Psoas muscle (tissue), 8 donors: Measurements from ENCODE around the gene PCNX2. TPM values are rescaled to one million over a fixed set of nuclear protein-coding genes. Genes with fewer than 3 reads are reported as not detected.

Source experiments
- ATAC-seq, 4 donors: fragments of 200-7000 bp; cut with Tn5 transposase; one replicate each; pipeline ENCODE4 v1.9.1; 2020; ENCODE audit warnings: moderate library complexity in 3 of 4, mild to moderate bottlenecking in 2 of 4
- DNase-seq, 2 donors: peaks; one replicate each; pipeline ENCODE4 v3.0.0-alpha.2; 2020
- H3K27ac ChIP-seq: fragments of 200-600 bp; one replicate; pipeline ENCODE4 v1.8.0; 2022
- H3K27me3 ChIP-seq, 3 donors: fragments of 200-600 bp in 1 of 3; one replicate each; pipeline versions ENCODE4 v1.6.1 to v1.8.0; 2013 to 2022; ENCODE audit warnings: low read length in 2 of 3, mild to moderate bottlenecking in 2 of 3, moderate library complexity in 1 of 3; ENCODE audit not compliant: insufficient read depth in 3 of 3
- H3K36me3 ChIP-seq, 2 donors: fragments of 200-600 bp in 1 of 2; one replicate each; pipeline versions ENCODE4 v1.6.1 to v1.8.0; 2013 to 2022; ENCODE audit warnings: low read depth in 1 of 2, mild to moderate bottlenecking in 1 of 2, moderate library complexity in 1 of 2; ENCODE audit not compliant: insufficient read depth in 1 of 2
- H3K4me1 ChIP-seq: fragments of 200-600 bp; one replicate; pipeline ENCODE4 v1.8.0; 2022
- H3K4me3 ChIP-seq: fragments of 200-600 bp; one replicate; pipeline ENCODE4 v1.8.0; 2022; ENCODE audit warnings: mild to moderate bottlenecking
- H3K9me3 ChIP-seq: fragments of 200-600 bp; one replicate; pipeline ENCODE4 v1.8.0; 2022
- CTCF ChIP-seq: fragments of 200-600 bp; IDR thresholded peaks from one replicate; pipeline ENCODE4 v1.8.0; 2022; ENCODE audit warnings: antibody characterized with exemption
- WGBS, 3 donors: extraction: QIAGEN DNeasy Blood & Tissue Kit; methylation state at CpG; one replicate each; pipeline versions ENCODE4 v1.1.6 to v1.1.7; 2013; 5-methylcytosine and 5-hydroxymethylcytosine counted together
- intact Hi-C, 2 donors: fragments of 100-400 bp; cut with DNase I; formaldehyde crosslinking; loops; one replicate each; pipeline versions ENCODE4 v1.11.0 to v1.14.2; 2022
- polyA plus RNA-seq, 3 donors: library from polyadenylated mRNA; stranded (reverse); fragments of 200-250 nt; gene quantifications; one replicate each; pipeline ENCODE4 v1.2.3, GENCODE V29; 2013
- total RNA-seq, 4 donors: library from RNA; stranded (reverse); fragmentation: NEBNext Ultra II Directional in 2 of 4; extraction: Animal tissue kit (Norgen Biotek cat#: 25700) in 2 of 4; gene quantifications; one replicate each; pipeline versions ENCODE4 v1.2.1 to v1.2.4, GENCODE V29; 2021 to 2023
- donor health status: healthy with polysubstance abuse.
- donor health status: DM: no; HTN: no; CAD: no; lungs with moderate emphysema.
- donor health status: Bipolar disorder and iron deficiency.
- donor health status: healthy.
- donor health status: DM: yes; HTN: yes; CAD: no.
- donor health status: DM: no; HTN: no; CAD: no.
- donor health status: DM: no; HTN: no; CAD: no.
- donor health status: DM: yes; HTN: yes; CAD: no.

The PCNX2 gene
- total and polyA plus RNA-seq, 7 donors = 0.16 to 1.1 (median 0.54) TPM

- ATAC-seq (no peak), DNase-seq (no peak)
- no peaks in the 10 kb centered on the region for H3K4me1 ChIP-seq
- H3K27ac ChIP-seq = no peak overlapping the region
- no peak for TF ChIP-seq CTCF
- 69 to 91% (median 77%) methylated on average over 3 of the region's 3 CpGs for WGBS, 3 donors
- H3K9me3 ChIP-seq = no peaks in the 10 kb centered on the region
- H3K27me3 ChIP-seq = peaks cover 0 to 6% (median 3%) of the 10 kb centered on the region in 3 donors
- intact Hi-C loops = no loop called here
- no peak overlapping the region for H3K4me3 ChIP-seq
- no peaks in the 10 kb centered on the region for H3K36me3 ChIP-seq
Measured at GRCh38 chr1:233340031-233340555, 44.6 kb upstream of the PCNX2 start.

GRCh38 chr1:233338102-233338501 is 42.6 kb upstream of the PCNX2 start:
- Histone ChIP-seq H3K4me3 (no peak overlapping the region), H3K27me3 (peaks cover 0 to 6% (median 5%) of the 10 kb centered on the region in 3 donors), H3K27ac (no peak overlapping the region), H3K36me3 (no peaks in the 10 kb centered on the region), H3K4me1 (no peaks in the 10 kb centered on the region), H3K9me3 (no peaks in the 10 kb centered on the region)
- no peak for ATAC-seq
- TF ChIP-seq CTCF = no peak
- 92 to 96% (median 94%) methylated on average over 2 of the region's 2 CpGs for WGBS, 3 donors
- intact Hi-C loops = no loop called here
- no peak for DNase-seq

- DNase-seq (no peak), ATAC-seq (no peak)
- peaks cover 0 to 6% (median 5%) of the 10 kb centered on the region in 3 donors for H3K27me3 ChIP-seq
- H3K4me1 ChIP-seq = no peaks in the 10 kb centered on the region
- intact Hi-C loops = no loop called here
- H3K9me3 ChIP-seq = no peaks in the 10 kb centered on the region
- TF ChIP-seq CTCF = no peak
- 61 to 71% (median 71%) methylated on average over 3 of the region's 3 CpGs for WGBS, 3 donors
- no peaks in the 10 kb centered on the region for H3K36me3 ChIP-seq
- H3K27ac ChIP-seq = no peak overlapping the region
- H3K4me3 ChIP-seq = no peak overlapping the region
Measured at GRCh38 chr1:233337505-233337904, 42.0 kb upstream of the PCNX2 start.

- DNase-seq (no peak), ATAC-seq (no peak)
- H3K9me3 ChIP-seq = no peaks in the 10 kb centered on the region
- H3K4me1 ChIP-seq = no peaks in the 10 kb centered on the region
- 85 to 89% (median 88%) methylated on average over 5 of the region's 5 CpGs for WGBS, 3 donors
- intact Hi-C loops = no loop called here
- H3K36me3 ChIP-seq = no peaks in the 10 kb centered on the region
- H3K27me3 ChIP-seq = peaks cover 0 to 6% (median 5%) of the 10 kb centered on the region in 3 donors
- no peak overlapping the region for H3K4me3 ChIP-seq
- TF ChIP-seq CTCF = no peak
- no peak overlapping the region for H3K27ac ChIP-seq
Measured at GRCh38 chr1:233336554-233337456, 41.3 kb upstream of the PCNX2 start.
